Measurements from ENCODE around the gene PDGFC. TPM values are rescaled to one million over a fixed set of nuclear protein-coding genes. Genes with fewer than 3 reads are reported as not detected.

PDGFC gene
- total RNA-seq, 1 experiment from 2014 or later = 14.5 TPM

- no TSS peak for BruUV-seq (replicated peaks)
Observed at GRCh38 chr4:156961196-156962057, 10.2 kb downstream of the PDGFC start.

GRCh38 chr4:156959298-156959702, 12.3 kb downstream of the PDGFC start:
- no peak for DNase-seq (ENCODE audit: low read depth, low spot score)
- ChIA-PET POLR2A (no interaction called here), CTCF (no interaction called here)
- H3K27ac ChIP-seq (ENCODE audit: low read length) = peak overlapping the region; percentile 73
- no peaks in the 10 kb centered on the region for H3K9me3 ChIP-seq (ENCODE audit: control insufficient read depth, insufficient read depth, low read depth, low read length)
- TF ChIP-seq SIN3A (IDR thresholded peaks at IDR 0.05; ENCODE audit: borderline replicate concordance, insufficient read depth, low read depth, low read length) (no peak), REST (IDR thresholded peaks at IDR 0.05; ENCODE audit: insufficient read depth in 1 of 2, low read depth in 2 of 2, low read length in 1 of 2) (no peak), CTCF (IDR thresholded peaks at IDR 0.05) (no peak), POLR2AphosphoS5 (IDR thresholded peaks at IDR 0.05; ENCODE audit: low read depth, low read length) (peak; percentile 48; the same call in 1 of the 2 replicates), TCF7L2 (IDR thresholded peaks at IDR 0.05; ENCODE audit: low read depth, low read length) (peak; percentile 95)
- no peak overlapping the region for H3K4me3 ChIP-seq (ENCODE audit: low read depth in 2 of 2, low read length in 2 of 2)
- in situ Hi-C loops (cut with HindIII; ENCODE audit: low pct_unique_long_range_greater_than_20kb, low sequenced_read_pairs) = no loop called here
- peak; percentile 70; the same call in 1 of the 2 replicates for ATAC-seq
- peaks cover 52% of the 10 kb centered on the region for H3K4me1 ChIP-seq (ENCODE audit: control insufficient read depth, insufficient read depth, low read length)
- no peaks in the 10 kb centered on the region for H3K27me3 ChIP-seq (ENCODE audit: control insufficient read depth, insufficient read depth, low read length)
- BruUV-seq (replicated peaks) = no TSS peak
- no peaks in the 10 kb centered on the region for H3K36me3 ChIP-seq (ENCODE audit: control insufficient read depth, insufficient read depth, low read length)
- intact Hi-C loops (cut with micrococcal nuclease; ENCODE audit: unreplicated experiment) = no loop called here

More at GRCh38 chr4:156961196-156962057, 10.2 kb downstream of the PDGFC start:
- no peaks in the 10 kb centered on the region for H3K9me3 ChIP-seq (ENCODE audit: control insufficient read depth, insufficient read depth, low read depth, low read length)
- intact Hi-C loops (cut with micrococcal nuclease; ENCODE audit: unreplicated experiment) = loop anchor here (10.0 kb wide), 1 partner anchor 277 kb away; no protein-coding TSS in a partner anchor
- peaks cover 52% of the 10 kb centered on the region for H3K4me1 ChIP-seq (ENCODE audit: control insufficient read depth, insufficient read depth, low read length)
- ChIA-PET CTCF (no interaction called here), POLR2A (no interaction called here)
- no peak for TF ChIP-seq TCF7L2 (IDR thresholded peaks at IDR 0.05; ENCODE audit: low read depth, low read length)
- no peaks in the 10 kb centered on the region for H3K36me3 ChIP-seq (ENCODE audit: control insufficient read depth, insufficient read depth, low read length)
- H3K4me3 ChIP-seq (ENCODE audit: low read depth in 2 of 2, low read length in 2 of 2) = no peak overlapping the region
- H3K27me3 ChIP-seq (ENCODE audit: control insufficient read depth, insufficient read depth, low read length) = no peaks in the 10 kb centered on the region
- ATAC-seq (peak; percentile 44; the same call in 1 of the 2 replicates), DNase-seq (ENCODE audit: low read depth, low spot score) (no peak)
- peak overlapping the region; percentile 76 for H3K27ac ChIP-seq (ENCODE audit: low read length)
- in situ Hi-C loops (cut with HindIII; ENCODE audit: low pct_unique_long_range_greater_than_20kb, low sequenced_read_pairs) = no loop called here

All from Panc1 (cell line).